Hematopoietic multipotent progenitor cell treated with erythropoietin and hydrocortisone succinate and interleukin-3 and kit ligand, for 6 days (in vitro differentiated cells): ENCODE data around the gene GSKIP.
"Not testable (repeated sequence)": the region's sequence is repeated elsewhere in the genome, so short reads cannot be mapped to it uniquely, and the experiment has no call there.

Experiments used
- DNase-seq: peaks from one replicate; pipeline ENCODE4 v3.0.0-alpha.2; 2015

The GSKIP gene, protein sequence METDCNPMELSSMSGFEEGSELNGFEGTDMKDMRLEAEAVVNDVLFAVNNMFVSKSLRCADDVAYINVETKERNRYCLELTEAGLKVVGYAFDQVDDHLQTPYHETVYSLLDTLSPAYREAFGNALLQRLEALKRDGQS

DNA sequence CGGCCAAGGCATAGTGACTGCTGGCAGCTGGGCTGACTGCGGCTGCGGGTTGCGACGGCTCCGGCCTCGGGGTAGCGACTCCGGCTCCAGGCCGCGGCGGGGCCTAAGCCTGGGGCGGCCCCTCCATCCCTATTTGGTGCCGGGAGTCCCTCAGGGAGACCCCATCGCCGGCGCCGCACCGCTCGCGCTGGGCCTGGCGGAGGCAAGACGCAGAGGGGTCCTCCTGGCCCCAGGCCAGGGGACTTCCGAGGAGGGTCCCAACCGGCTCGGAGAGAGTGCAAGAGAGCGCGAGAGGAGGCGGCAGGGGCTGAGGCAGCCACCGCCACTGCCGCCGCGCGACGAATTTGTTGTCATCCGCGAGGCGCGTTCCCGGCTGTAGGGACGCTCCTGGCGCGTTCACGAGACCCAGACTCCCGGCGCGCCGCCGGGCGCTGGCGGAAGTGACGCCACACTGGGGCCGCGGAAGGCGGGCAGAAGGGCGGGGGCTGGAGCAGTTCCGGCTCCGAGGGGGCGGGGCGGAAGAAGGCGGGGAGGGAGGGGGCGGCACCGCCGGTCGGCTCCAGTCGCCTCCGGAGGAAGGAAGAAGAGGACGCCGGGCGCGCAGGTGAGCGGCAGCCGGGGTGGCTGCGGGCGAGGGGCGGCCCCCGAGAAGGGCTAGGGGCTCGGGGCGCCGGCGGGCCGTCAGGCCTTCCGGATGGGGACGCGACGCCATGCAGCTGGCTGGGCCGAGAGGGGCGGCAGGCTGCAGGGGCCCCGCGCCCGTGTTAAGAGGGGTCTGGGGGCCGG lies at the start of gene GSKIP, which contains the start of gene ATG2B:
TSS of gene GSKIP (plus strand) at position 562 of the 786 bp plus-strand sequence. CDS start 18,722 bp downstream, outside the sequence.
TSS of gene ATG2B (minus strand) at position 377 of the 786 bp plus-strand sequence. CDS start at position 12, 365 bp downstream.
- peak; percentile 98 for DNase-seq

DNA sequence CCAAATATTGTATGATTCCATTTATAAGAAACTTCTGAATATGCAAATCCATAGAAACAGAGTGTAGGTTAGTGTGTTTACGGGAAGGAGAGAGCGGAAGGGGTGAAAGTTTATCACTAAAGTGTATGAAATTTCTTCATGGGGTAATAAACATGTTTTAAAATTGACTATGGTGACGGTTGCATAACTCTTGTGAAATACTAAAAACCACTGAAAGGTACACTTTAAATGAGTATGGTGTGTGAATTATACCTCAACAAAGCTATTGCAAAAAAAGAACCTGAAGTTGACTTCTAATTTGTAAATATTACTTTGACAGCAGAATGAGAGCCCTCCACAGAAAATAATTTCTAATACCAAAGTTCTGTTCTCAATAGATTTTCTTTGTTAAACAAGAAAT lies 47.2 kb upstream of the GSKIP start:
- DNase-seq = no peak

DNA sequence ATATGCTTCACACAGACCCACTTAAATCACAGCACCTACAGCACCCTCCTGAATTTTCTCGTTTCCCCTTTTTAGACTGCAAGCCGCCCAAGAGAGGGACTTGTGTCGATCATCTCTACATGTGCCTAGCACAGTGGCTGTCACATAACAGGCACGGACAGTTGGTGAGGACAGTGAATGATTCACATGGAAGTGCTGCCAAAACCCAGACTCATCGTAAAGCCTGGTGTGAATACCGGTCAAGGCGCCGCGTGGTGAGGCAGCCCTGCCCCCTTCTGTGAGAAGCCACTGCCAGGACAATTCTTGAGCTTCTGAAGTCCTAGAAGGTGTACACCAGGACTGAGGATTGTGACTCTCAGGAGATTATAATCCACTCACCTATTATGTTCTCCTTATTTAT lies 44.5 kb upstream of the GSKIP start:
- no peak for DNase-seq

DNA sequence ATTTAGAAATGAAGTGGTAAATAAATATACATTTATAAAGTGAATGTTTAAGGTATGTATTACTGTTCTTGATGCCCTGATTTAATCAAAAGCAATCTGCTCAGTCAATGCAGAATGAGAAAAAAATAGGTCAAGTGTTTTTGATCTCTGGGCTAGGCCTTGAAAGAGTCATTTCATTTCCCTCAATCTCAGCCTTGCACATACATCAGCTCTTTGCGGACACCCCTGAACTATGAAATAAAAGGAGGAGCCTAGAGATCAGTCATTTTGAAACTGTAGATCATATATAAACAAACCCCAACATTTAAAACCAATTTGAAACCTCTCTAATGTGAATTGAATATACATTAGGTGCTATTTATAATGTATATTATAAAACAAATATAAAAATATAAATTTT lies 42.7 kb upstream of the GSKIP start:
- DNase-seq = no peak

DNA sequence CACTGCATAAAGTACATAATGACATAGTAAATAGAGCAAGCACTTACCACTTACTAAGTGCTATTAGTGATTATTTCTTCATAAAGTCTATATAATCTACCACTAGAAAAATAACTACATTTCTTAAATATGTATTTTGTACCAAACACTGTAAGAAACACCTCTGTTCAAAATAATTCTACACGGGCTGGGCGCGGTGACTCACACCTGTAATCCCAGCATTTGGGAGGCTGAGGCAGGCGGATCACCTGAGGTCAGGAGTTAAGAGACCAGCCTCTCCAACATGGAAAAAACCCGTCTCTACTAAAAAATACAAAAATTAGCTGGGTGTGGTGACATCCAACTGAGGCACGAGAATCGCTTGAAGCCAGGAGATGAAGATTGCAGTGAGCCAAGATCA lies 39.1 kb upstream of the GSKIP start:
- no peak for DNase-seq

DNA sequence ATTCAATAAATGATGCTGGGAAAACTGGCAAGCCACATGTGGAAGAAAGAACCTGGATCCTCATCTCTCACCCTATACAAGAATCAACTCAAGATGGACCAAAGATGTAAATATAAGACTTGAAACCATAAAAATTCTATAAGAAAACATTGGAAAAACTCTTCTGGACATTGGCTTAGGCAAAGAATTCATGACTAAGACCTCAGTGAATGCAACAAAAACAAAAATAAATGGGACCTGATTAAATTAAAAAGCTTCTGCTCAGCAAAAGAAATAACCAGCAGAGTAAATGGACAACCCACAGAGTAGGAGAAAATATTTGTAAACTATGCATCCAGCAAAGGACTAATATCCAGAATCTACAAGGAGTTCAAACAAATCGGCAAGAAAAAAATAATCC lies 24.8 kb upstream of the GSKIP start:
- no peak for DNase-seq

DNA sequence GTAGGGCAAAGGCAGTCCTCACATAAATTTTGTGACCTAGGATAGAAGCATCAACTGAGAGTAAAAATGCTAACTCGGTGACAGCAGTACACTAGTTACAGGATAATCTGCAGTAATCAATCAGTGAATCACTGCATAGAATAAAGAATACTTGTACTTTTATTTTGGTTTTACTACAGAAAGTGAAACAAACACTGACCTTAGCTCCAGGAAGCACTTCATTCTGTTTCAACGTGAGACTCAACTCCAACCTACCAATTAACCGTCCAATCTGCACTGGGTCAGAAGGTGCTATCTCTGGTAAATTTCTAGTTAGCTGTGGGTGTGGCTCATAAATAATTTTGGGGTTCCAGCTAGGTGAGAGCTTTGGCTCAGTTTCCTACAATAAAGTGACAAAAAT lies 22.0 kb upstream of the GSKIP start:
- DNase-seq = no peak

DNA sequence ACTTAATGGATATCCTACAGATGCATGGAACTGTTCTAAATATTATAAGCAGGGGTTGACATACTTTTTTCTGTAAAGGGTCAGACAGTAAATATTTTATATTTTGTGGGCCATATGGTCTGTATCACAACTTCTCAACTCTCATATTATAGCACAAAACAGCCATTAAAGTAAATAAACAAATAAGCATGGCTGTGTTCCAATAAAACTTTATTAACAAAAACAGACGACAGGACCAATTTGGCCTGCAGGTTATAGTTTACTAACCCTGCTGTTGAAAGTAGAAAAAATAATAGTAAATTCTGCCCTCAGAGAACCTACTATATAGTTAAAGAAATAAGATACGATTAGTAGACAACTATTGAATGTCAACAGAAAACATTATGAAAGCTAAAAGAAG lies 17.7 kb upstream of the GSKIP start:
- DNase-seq = no peak

DNA sequence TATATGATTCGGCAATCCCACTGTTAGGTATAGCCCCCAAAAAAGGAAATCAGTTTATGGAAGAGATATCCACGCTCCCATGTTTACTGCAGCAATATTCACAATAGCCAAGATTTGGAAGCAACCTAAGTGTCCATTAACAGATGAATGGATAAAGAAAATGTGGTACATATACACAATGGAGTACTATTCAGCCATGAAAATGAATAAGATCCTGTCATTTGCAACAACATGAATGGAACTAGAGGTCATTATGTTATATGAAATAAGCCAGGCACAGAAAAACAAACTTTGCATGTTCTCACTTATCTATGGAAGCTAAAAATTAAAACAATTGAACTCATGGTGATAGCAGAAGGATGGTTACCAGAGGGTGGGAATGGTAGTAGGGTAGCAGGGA lies 15.4 kb upstream of the GSKIP start:
- DNase-seq = not testable (repeated sequence)

DNA sequence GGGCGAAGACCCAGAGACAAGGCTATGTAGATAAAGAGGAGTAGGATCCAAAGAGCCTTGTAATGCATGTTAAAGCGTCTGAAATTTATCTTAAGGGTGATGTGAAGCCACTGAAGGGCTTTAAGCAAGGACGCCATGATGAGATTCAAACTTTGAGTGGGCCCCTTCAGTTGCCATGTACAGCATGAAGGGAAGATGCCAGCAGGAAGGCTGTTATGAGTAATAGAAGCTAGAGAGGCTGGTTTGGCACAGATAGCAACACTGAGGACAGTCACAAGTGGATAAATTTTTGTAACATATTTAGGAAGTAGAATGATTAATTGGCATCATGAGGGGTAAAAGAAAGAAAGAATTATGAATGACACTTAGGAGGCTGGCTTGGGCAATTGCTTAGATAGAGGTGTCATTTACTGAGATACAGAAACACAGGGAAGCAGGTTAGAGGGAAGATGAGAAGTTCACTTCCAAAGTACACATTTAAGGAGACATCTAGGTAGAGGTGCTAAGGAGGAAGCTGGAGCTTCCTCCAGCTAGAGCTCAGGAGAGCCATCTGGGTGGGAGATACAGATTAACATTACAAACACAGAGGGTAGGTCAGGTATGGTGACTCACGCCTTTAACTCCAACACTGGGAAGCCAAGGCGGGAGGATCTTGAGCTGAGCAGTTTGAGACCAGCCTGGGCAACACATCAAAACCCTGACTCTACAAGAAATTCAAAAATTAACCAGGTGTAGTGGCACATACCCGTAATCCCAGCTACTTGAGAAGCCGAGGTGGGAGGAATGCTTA lies 13.8 kb upstream of the GSKIP start:
- DNase-seq = peak; percentile 58

DNA sequence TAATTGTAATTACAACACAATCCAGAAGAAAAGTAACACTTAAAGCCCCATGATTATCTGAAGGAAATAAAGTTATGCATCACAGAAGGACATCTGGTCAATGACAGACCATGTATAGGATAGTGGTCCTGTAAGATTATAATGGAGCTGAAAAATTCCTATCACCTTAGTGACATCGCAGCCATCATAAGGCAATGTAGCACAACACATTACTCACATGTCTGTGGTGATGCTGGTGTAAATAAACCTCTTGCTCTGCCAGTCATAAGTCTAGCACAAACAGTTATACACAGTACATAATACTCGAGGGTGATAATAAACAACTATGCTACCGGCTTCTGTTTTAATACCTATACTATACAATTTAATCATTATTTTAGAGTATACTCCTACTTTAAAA lies 11.3 kb upstream of the GSKIP start:
- DNase-seq = peak; percentile 20

DNA sequence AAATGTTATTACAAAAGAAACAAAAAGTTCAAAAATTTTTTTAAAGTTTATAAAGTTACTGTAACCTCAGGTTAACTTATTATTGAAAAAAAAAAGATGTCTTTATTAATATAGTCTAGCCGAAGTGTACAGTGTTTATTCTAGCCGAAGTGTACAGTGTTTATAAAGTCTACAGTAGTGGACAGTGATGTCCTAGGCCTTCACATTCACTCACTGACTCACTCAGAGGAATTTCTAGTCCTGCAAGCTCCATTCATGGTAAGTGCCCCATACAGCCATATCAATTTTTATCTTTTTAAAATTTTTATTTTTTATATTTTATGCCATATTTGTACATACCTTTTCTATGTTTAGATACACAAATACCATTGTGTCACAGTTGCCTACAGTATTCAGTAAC lies 10.6 kb upstream of the GSKIP start:
- DNase-seq = no peak

DNA sequence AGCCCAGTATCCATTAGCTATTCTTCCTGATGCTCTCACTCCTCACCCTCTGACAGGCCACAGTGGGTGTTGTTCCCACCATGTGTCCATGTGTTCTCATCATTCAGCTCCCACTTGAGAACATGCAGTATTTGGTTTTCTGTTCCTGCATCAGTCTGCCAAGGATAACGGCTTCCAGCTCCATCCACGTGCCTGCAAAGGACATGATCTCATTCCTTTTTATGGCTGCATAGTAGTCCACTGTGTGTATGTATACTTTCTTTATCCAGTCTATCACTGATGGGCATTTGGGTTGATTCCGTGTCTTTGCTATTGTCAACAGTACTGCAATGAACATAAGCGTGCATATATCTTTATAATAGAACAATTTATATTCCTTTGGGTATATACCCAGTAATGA lies 9.1 kb upstream of the GSKIP start:
- DNase-seq = no peak

DNA sequence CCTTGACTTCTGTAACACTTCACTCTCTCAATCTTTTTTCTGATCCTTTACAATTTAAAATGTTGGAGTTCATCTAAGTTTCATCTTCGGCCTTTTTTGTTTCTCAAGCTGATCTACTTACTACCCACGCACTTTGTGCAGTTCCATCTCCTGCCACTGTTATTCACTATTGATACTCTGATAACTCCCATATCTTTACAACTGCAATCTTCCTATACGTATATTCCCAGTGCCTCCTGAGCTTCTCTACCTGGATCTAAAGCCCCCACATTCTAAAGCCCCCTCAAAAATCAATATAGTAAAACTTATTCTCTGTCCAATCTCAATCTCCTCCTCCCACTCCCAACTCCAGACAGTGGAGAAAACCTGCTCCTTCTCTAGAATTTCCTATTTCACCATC lies 6.1 kb upstream of the GSKIP start:
- no peak for DNase-seq

DNA sequence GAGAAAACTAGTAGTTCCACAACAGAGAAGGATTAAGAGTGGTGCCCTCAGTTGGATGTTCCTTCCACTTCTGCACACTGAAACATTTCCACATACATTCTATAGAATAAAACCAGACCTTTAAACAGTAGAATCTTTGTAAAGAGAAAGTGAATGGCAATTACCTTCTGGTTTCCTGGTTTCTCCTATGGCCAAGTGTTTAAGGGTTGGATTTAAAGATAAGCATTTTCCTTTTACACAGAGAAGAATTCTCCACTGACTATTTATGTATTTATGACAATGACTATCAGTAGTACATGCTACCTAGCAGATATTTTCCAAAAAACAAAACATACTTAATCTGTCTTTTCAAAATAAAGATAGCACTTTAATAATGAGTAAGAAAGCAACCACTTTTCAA lies 3.4 kb upstream of the GSKIP start:
- peak; percentile 31 for DNase-seq

DNA sequence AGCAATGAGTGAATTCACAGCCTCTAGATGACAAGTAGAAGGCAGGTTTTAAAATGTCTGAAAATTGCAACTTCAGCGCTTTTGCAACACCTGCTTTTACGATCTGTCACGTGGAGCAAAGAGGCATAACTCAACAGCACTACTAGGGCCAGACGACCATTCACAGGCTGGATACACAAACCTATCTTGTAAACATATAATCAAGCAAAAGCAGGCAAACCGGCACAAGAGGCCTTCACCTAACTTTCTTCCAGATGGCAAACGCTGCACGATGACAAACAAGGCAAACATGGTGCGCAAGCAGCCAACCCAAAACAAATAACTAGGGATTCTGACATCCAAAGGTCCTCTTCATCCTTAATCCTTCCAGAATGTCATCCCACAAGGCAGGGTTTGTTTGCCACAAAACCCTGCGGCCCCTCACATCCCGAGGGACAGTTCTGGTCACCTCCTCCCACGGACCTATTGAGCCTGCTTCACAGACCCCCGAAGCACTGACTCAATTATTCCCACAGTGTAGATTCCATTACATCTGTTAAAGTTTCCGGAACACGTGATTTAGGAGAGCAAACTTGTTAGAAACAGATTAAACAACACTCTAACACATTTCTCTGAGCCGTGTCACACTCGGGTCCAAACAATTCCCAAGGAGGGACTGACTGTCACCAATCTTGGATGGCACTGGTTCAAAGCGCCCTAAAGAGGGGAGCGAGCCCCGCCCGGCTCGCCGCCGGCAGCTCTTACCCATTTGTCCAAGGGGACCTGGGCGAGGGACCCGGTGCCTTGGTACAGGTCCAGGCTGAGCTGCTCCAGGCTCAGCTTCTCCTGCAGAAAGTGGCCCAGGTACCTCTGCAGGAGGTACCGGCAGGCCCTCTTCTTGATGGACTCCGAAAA lies 1.0 kb upstream of the GSKIP start:
- DNase-seq = peak; percentile 87

DNA sequence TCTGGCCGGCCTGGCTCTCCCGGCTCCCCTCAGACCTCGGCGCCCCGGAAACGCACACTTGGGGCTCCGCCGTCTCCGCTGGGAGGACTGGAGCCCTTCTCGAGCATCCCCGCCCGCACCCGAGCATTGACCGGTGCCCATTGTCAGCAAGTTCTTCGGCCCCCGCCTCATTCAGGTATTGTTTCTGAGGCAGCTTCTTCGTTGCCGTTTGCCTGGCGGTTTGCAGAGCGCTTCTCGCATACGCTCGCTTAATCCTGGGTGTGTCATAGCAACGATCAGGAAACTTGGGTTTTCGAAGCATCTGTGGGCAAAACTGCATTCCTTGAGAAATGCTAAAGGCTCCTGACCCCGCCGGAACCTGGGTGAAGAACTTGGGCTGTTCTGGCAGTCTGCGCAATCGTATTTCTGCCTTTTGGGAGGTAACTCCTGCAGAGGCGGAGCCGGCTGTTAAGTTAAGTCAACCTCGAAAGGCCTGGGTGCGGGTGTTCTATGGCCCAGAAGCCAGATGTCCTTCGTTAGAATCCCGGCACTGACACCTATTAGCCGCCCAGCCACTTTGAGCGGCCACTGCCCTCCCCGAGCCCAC lies 518 bp downstream of the GSKIP start:
- DNase-seq = peak; percentile 77

DNA sequence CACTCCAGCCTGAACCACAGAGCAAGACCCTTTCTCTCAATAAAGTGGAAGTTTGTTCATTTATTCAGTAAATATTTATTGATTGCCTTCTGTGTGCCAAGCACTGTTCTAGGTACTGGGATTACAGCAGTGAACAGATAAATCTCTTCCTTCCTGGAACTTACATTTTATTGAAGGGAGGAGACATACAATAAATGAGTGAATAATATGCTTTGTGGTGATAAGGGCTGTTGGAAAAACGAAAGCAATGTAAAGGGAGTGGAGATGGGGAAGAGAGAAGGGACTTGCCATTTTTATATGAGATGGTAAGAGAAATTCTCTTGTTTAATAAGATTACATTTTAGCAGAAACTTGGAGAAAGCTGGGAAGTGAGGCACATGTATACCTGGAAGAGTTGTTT lies 1.6 kb downstream of the GSKIP start:
- DNase-seq = peak; percentile 59

DNA sequence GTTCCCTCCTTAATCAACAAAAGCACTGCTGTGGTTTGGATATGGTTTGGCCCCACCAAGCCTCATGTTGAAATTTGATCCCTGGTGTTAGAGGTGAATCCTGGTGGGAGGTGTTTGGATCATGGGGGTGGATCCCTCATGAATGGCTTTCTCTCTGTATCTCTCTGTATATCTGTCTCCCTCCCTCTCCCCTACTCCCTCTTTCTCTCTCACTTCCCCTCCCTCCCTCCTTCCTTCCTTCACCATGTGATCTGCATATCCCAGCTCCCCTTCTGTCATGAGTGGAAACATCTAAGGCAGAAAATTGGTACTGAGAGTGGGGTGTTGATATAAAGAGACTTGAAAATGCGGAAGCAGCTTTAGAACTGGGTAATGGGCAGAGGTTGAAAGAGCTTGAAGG lies 5.2 kb downstream of the GSKIP start:
- DNase-seq = peak; percentile 43

DNA sequence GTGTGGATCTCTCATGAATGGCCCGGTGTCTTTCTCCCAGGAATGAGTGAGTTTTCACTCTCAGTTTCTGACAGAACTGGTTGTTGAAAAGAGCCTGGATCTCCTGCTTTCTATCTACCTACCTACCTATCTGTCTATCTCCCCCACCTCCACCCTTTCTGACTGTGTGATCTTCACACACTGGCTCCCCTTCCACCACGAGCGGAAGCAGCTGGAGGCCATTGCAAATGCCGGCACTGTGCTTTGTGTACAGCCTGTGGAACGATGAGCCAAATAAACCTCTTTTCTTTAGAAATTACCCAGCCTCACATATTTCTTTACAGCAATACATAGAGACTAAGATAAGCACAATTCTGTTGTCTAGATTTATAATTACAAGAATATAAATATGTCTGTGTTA lies 7.2 kb downstream of the GSKIP start:
- no peak for DNase-seq

DNA sequence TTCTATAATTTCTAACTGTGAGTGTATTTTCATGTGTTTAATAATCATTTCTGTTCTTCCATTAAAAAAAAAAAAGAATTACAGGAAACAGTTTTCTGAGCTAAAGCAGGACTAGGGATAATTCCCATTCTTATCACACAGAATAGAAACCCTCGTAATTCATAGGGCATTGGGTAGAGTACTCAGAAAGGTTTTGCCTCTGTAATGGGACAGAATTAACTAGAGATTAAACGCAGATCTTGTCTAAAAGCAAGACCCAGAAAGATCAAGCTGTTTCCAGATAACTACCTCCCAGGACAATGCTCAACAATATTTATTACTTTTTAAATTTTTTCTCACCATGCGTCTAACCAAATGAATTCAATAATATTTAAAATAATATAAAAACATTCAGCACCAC lies 10.2 kb downstream of the GSKIP start:
- DNase-seq = no peak

DNA sequence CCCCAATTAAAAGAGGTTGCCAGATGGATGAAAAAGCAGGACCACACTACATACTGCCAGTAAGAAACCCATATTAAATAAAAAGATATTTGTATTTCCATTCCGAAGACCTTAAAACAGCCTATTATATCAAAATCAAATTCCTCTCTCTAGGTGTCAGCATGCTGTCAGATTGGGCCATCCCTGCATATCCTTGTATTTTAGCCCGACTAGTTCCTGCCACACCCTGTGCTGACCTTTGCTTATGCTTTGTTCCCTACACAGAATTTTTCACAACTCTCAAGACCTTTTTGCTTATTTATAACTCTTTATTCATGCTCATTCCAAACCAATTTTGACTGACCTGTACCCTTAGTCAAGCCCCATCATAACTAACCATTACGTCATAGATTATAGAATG lies 12.8 kb downstream of the GSKIP start:
- no peak for DNase-seq

DNA sequence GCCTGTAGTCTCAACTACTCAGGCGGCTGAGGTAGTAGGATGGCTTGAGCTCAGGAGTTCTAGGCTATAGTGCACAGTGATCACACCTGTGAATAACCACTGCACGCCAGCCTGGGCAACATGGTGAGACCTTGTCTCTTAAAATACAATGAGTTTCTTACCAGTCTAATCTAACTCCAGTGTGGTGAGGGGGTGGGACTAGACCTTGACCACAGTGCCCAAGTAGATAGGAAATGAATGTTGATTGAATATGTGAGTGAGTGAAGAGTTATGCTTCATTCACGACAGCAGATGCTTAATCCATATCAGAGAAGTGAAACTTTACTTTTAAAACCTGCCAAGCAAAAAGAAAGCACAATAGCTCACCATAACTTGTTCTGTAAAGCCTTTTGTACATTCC lies 17.4 kb downstream of the GSKIP start:
- peak; percentile 61 for DNase-seq
